Hematopoietic multipotent progenitor cell treated with erythropoietin and hydrocortisone succinate and interleukin-3 and kit ligand, for 4 days (in vitro differentiated cells): ENCODE measurements around the gene NXF1.
A peak's percentile ranks its signal among the peaks of the same experiment; 100 is the strongest.
"Not testable (repeated sequence)": the region's sequence is repeated elsewhere in the genome, so short reads cannot be mapped to it uniquely, and the experiment has no call there.

Experiments used
- DNase-seq: peaks from one replicate; pipeline ENCODE4 v3.0.0-alpha.2; 2015

NXF1 gene

DNA sequence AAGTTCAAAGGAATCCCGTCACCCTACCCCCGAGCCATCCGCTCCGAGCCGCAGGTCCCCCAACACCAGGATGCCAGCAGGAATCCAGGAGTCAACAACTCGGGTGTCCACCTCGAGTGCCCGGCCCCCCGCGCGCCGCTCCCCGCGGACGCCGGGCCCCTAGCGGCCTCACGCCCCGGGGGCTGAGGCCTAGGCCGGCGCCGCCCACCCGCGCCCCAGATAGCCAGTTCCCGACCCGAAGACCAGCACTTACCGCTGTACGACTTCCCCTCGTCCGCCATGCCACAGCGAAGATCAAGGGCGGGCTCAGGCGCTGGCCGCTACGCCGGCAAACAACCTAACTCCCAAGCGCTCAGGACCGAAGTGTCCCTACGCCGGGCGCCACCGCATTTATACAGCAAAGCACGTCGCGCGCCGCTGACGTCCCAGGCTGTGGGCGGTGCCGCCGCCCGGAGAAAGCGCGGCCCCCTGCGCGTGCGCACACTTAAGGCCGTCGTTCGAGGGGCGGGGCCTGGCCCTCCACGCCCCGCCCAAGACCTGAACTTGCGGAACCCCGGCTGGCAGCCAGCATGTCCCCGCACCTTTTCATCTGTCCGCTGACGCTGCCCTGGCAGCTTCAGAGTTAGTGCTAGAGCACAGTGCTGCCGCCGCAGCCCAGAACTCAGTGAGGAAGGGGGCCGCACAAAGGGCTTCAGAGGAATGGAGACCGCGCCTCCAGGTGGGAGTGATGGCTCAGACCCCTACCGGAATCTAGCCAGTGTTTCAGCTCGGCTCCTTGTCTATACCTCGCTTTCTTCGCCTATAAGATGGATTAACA, at the start of gene NXF1:
NXF1 (minus strand) TSS at position 365 of the 817 bp plus-strand sequence; CDS start at position 281, 84 bp downstream.
- DNase-seq = peak; percentile 97

DNA sequence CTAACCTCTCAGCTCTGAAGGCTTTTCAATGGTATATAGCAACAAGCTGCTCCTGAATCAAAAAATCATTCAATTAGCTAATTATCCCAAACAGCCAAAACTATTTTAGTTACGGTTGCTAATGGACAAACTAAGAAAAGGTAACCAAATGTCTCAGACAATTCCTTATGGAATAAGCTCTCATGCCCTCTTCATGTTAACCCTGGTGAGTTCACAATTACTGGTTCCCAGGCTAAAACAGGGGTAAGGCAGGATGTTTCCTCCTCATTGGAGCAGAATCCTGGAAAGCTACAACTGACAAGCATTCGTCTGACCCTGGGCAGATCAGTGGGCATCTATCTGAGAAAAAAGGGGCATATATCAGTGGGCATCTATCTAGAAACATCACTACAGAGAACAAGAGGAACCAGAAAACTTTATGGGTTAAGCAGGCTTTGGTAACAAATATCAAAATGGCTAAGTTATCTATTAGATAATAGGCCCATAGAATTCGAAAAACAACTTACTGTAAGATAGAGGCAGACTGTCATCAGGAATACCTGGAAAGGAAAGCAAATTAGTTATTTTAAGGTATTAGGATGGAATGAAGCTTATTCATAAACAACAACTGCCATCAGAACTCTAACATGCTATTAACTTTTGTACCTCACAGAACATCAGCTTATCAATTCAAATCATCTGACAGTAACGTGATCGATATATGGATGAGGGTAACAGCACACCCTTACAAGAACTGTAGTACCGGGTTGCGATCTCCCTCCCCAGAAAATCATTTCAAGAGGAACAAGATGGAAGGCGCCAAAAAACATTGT, 49.0 kb upstream of the NXF1 start:
- DNase-seq = no peak

DNA sequence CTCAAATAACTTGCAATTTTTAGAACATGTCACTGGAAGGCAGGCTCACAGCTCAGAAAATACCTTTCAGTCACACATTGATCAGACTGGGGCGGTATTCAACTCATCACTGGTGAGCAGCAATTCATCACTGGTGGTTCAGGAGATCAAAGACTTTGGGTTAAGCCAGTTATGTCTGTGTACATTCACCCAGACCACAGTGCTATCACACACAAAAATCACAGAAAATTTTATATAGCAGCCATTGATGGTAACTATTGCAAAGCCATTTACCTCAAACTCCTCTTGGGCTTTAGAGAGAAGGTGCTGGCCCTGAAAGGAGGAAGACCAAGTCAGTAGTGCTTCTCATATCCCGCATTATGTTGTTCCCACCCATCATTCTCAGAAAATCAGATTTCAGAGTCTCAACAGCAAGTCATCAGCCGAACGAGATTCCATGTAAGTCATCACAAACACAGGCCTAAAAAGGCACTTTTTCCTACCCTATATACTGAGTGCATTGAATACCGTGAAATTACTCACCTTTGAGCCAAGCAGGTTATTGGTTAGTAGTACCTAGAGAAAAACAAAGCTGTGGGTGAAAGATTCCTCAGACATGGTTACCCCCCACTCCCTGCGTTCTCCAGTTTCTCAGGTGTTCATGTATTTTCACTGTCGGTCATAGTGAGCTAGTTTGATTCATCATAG, 48.2 kb upstream of the NXF1 start:
- DNase-seq = no peak

DNA sequence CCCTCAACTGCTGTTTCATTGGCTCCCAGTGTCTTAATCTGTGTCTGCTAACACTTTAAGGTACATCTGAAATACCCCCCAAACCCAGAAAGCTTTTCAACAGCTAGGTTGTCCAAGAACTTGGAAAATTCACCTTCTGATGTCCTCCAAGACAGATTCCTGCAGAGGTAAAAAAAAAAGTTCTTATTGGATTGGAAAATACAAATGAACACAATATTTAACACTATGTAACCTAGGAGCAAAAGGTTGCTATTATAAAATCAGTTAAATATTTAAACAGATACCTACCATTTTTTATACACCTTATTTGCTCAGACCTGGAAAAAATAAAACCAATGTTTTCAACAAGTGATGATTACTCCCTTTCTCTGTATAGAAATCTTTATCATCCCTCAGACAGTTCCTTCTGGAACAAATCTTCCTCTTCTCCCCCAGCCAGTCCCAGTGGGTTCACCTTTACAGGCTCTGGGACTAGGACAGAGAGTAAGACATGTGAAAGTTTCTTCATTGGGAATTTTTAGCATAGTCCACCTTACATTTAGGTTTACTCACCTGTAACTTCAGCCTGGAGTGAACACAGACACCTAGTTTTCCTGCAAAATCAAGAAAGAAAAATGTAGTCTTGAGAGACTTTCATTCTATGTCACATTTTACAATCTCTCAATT, 47.4 kb upstream of the NXF1 start:
- no peak for DNase-seq

DNA sequence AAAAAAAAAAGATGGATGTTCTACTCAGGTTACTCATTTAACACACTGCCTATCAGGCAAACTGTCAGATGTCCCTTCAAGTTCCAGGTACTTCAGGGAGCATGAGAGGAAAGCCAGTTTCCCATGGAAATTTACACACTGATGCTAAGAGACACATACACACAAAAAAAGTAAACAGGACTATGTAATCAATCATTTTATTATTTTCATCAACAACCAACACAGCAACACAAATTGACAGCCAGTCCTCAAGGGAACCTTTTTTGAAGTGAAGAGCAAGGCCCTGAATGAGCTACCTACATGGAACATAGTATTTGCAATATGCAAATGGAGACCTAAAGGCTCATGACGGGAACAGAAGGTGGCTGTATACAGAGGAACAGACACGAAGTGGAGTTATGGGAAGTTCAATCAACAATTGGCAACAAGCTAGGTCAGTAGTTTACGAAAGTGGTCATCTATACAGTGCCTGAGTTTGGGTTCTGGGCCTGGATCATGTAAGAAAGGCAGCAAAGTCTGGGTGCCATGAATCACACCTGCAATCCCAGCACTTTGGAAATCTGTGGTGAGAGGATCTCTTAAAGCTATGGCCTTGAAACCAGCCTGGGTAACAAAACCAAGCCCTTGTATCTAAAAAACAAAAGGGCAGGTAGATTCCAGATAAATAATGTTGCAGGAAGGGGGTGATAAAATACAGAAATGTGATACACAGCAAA, 46.7 kb upstream of the NXF1 start:
- DNase-seq = no peak

DNA sequence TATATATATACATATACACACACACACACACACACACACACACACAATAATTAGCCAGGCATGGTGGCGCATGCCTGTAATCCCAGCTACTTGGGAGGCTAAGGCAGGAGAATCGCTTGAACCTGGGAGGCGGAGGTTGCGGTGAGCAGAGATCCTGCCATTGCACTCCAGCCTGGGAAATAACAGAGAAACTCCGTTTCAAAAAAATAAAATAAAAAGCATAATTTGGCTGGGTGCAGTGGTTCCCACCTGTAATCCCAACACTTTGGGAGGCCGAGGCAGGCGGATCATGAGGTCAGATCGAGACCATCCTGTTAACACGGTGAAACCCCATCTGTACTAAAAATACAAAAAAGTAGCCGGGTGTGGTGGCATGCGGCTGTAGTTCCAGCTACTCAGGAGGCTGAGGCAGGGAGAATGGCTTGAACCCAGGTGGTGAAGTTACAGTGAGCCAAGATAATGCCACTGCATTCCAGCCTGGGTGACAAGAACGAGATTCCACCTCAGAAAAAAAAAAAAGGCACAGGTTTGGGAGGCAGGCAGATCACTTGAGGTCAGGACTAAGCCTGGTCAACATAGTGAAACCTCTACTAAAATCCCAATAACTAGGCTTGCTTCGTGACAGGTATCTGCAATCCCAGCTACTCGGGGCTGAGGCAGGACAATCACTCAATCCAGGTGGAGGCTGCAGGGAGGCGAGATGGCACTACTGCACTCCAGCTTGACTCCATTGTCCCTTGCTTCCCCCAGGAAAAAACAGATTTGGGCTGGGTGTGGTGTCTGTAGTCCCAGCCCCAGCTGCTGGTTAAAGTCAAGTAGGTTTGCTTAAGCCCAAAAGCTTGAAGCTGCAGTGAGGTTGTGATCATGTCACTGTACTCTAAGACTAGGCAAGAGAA, 45.9 kb upstream of the NXF1 start:
- DNase-seq = peak; percentile 71

DNA sequence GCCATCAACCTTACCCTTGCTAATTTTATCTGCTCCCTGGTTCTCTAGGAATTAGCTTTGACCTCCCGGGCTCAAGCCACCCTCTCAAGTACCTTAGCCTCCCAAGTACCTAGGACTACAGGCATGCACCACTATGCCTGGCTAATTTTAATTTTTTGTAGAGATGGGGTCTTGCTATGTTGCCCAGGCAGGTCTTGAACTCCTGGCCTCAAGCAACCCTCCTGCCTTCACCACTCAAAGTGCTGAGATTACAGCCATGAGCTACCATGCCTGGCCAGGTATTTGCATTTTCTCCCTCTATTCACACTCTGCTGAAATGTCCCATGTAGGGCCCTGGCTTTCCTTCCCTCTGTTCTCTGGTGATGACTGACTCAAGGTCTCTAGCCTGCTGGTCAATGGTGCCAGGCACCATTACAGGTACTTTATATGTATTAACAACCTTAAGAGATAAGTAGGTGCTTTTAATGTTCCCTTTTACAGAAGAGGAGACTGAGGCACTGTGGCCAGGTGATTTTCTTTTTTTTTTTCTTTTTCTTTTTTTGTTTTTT, 42.6 kb upstream of the NXF1 start:
- no peak for DNase-seq

DNA sequence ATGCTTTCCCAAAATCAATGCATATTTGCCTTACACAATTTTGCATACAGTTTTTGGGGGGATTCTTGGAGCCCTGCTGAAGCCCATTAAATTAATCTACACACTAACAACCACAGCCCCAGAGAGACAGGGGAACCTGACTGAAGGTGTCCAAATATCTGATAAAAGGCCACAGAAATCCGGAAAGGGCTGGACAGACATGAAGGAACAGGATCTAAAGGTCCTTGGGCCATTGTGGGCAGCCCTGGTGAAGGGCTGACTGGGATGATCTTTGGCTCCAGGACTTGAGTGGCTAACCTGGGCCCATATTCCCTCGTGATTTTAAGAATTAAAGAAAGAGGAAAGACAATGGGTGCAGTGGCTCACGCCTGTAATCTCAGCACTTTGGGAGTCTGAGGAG, 40.9 kb upstream of the NXF1 start:
- DNase-seq = no peak

DNA sequence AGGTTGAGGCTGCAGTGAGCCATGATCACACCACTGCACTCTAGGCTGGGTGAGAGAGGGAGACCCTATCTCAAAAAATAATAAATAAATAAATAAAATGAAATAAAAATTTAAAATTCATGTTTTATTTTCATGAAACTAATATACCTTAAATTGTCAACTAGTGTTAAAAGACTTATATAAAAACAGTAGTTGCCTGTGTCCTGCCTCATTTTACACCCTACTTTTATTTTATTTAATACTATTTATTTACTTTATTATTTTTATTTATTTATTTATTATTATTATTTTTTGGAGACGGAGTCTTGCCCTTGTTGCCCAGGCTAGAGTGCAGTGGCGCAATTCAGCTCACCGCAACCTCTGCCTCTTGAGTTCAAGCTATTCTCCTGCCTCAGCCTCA, 38.9 kb upstream of the NXF1 start:
- no peak for DNase-seq

DNA sequence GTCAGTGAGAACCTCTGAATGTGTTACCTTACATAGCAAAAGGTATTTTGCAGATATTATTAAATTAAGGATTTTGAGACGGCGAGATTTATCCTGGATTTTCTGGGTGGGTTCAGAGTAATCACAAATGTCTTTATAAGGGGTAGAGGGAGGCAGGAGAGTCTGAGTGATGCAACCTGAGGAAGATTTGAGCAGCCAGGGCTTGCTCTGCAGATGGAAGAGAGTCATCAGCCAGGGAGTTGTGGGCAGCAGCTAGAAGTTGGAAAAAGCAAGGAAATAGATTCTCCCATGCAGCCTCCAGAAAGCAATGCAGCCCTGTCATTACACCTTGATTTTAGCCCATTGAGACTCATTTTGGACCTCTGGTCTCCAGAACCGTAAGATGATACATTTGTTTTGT, 38.2 kb upstream of the NXF1 start:
- no peak for DNase-seq

DNA sequence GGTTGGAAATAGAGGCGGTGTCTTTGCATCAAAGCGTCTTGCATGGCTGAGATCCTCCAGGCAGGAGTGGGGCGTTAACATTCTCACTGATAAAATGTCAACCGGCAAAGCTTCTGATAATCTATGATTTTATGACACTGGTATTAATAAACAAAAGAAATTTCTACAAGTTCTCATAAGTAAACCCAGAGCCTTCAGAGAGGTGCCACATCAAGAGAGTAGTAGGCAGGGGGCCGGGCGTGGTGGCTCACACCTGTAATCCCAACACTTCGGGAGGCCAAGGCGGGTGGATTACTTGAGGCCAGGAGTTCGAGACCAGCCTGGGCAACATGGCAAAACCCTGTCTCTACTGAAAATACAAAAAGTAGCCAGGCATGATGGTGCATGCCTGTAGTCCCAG, 37.7 kb upstream of the NXF1 start:
- not testable (repeated sequence) for DNase-seq

DNA sequence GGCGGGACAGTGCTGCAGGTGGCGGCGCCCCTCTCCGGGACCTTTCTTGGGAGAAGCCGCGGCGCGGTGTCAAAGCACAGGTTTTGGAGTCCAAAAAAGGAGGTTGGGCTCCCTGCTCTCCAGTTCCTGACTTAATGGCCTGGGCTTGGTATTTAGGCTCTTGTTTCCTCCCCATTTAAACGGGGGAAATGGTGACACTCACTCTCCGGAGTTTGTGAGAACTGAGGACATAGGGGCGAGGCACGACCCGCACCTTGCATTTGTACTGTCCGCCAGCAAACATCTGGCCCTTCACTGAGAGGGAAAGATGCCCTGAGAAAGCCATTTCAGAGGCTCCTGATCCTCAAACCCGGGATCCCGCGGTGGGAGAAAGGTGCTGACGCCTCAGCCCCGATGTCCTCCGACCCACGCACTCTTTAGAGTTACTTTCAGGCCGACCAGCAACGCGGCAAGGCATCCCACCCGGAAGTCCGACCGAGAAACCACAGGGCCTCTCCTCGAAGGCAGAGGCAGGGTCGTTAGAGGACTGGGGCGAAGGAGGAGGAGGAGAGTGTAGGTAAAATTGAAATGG, 37.0 kb upstream of the NXF1 start:
- DNase-seq = peak; percentile 58

DNA sequence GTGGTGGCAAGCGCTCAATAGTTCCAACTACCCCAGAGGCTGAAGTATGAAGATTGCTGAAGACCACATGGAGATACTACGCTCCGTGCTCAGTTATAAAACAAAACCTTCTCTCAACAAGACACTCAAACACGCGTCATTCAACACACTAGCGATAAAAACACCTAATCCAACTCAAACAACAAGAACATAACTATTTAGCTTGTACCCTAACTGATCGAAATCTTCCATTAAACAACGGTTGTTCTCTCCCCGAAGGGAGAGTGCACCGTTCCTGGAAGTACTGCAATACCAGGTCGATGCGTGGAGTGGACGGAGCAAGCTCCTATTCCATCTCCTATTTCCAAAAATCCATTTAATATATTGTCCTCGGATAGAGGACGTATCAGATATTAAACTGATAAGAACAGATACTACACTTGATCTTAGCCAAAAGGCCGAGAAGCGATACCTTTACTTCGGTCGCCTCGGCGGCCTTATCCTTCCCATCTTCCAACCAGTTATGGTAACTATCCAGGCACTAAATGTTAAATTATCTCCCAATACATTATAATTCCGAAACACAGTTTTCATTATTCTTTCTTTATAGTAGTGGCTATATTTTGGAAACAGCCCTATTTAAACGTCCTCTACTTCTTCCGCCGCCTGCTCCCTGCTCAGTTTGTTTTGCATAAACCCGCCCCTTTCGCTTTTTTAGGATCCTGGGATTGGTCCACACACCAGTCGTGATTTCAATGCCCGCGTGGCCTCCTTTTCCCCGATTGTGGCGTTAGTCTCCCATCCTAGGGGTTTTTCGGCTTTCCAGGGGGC, 36.3 kb upstream of the NXF1 start:
- DNase-seq = peak; percentile 99

DNA sequence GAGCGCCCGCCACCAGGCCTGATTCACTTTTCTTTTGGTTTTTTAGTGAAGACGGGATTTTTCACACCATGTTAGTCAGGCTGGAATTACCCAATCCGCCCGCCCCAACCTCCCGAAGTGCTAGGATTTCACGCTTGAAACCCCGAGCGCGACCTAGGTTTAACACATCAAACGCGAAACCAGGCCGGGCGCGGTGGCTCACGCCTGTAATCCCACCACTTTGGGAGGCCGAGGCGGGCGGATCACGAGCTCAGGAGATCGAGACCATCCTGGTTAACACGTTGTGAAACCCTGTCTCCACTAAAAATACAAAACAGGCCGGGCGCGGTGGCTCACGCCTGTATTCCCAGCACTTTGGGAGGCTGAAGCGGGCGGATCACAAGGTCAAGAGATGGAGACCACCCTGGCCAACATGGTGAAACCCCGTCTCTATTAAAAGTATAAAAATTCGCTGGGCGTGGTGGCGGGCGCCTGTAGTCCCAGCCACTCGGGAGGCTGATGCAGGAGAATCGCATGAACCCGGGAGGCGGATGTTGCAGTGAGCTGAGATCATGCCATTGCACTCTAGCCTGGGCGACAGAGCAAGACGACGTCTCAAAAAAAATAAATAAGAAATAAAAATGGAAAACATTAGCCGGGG, 35.6 kb upstream of the NXF1 start:
- DNase-seq = peak; percentile 77

DNA sequence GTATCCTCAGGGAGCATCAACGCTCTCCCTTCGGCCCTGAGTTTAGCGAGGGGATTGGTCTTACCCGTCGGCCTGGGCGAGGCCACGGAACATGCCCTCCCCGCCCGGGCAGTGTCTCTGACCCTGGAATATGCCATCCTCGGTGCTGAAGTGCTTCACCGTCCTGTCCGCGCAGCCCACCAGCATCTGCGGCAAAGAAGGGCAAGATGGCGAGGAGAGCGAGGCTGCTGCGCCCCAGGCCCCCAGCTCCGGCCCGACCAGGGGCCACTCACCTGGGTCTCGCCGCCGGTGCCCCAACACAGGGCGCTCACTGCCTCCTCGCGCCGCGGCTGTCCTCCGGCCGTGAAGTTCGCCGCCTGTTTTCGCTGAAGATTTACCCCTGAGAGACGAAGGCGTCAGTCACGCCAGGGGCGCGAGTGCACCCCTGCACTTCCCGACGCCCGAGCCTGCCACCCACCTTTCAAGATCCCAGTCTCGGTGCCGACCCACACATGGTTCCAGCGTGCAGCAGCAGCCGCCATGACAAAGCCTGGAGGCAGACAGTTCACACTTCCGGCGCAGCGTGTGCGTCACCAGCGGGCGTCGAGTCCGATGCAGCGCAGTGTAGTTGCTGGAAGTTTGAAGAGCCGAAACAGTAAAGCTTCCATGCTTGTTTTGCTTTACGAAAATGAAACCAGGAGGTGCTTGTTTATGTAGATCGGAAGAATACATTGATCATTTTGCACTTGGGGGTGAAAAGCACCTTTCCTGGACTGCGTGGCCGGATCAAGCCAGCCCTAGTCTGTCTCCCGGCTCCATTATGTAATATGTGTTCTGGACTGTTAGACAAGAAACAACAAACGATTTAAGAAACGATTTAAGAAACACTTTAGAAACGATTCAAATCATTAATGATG, 34.1 kb upstream of the NXF1 start, which contains the start of gene WDR74:
WDR74 (minus strand) TSS at position 541 of the 896 bp plus-strand sequence; CDS start at position 521, 20 bp downstream.
- peak; percentile 98 for DNase-seq

DNA sequence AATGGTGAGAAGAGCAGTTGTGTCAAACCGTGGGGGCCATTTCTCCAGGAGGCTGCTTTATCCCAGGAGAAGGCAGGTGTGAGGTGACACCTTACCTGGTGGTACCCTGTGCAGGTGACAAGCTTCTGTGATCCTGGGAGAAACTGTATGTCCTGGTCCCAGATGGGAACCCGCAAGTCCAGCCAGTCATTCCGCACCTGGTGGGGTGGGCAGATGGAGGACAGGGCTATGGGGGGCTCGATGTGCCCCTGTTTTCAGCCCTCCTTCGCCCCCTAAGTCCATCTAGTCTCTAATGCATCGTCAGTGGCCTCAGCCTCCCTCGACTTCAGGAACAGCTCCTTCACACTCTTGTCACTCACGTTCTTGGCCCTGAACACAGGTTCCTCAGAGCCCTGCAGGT, 30.1 kb upstream of the NXF1 start:
- no peak for DNase-seq

DNA sequence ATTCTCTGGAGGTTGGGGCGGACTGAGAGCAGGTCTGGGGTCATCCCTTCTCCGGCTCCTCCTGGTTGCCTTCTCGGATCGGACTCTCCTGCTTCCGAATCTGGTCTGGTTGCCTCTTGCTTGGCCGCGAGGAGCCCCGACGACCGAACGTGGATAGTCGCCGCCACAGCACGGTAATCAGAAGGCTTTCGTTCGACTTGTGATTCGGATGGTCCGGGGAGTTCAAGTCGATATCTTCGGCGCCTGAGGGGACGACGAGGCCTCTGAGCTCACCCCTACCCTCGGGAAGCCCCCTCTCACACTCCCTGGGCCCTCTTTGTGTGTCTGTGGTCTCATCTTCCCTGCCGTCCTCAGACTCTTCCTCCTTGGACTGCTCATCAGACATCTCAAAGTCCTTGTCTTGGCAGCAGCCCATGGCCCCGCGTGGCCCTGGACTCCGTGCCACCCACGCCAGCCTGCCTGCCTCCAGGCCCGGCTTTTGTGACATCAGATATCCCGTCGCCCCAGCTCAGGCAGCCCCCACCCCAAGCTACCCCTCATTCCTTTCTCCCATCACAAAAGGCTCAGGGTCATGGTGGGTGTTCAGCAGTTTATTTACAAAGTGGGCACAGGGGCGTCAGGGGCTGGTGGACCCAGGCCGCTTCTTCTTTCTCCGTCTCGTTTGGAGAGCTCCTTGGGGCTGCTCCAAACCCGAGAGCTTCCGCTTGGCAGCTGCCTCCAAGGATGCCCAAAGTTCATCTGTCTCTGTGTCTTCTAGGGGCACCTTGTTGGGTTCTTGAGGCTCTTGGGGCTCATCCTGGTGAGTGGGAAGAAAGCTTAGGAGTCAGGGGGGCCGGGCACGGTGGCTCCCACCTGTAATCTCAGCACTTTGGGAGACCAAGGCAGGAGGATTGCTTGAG, 27.3 kb upstream of the NXF1 start, which contains the start of gene TEX54:
TEX54 (minus strand) TSS at position 506 of the 899 bp plus-strand sequence.
- DNase-seq = no peak
